Lower leg skin (tissue), 3 donors: ENCODE results near the gene TSPO.

Source experiments
- POLR2A ChIP-seq, 2 donors: fragments of 450-650 bp; IDR thresholded peaks; one replicate each; pipeline ENCODE4 v1.6.1; 2016 to 2017; ENCODE audit warnings: antibody characterized with exemption in 2 of 2, mild to moderate bottlenecking in 1 of 2, moderate library complexity in 1 of 2
- TF ChIP-seq, protein P1 (sequence below), 3 donors: fragments of 450-650 bp; IDR thresholded peaks; one replicate each; pipeline ENCODE4 v1.5.1; 2016; ENCODE audit warnings: antibody characterized with exemption in 3 of 3, mild to moderate bottlenecking in 3 of 3, moderate library complexity in 2 of 3

DNA sequence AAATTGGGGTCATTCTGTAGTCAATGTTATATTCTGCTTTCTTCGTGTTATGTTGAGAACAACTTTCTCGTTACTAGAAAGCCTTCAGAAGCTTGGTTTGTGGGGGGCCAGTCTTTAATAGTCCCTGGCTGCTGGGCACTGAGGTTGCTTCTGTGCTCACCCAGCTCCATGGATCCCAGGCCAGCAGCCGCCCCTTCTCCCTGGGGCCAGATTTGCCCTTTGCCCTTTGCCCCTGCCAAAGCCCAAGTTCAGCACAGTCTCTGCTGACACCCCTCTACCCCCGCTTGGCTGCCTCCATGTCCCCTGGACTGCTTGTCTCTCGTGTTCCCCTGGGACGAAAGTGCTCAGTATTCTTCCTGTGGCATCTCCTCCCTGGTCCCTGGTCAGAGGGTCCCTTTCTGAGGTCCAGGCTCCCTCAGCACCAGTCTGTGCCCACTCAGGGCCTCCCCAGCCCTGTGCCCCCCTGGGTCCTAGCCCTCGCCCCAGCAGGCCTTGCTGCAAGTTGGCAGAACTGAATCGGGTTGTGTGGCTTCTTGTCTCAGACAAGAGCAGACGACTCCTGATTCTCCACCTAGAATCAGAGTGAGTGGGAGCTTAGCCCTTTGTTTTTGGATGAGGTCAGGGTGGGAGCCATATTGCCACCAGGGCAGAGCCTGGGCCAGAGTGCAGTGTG, 6.7 kb downstream of the TSPO start:
- TF ChIP-seq, protein P1, sequence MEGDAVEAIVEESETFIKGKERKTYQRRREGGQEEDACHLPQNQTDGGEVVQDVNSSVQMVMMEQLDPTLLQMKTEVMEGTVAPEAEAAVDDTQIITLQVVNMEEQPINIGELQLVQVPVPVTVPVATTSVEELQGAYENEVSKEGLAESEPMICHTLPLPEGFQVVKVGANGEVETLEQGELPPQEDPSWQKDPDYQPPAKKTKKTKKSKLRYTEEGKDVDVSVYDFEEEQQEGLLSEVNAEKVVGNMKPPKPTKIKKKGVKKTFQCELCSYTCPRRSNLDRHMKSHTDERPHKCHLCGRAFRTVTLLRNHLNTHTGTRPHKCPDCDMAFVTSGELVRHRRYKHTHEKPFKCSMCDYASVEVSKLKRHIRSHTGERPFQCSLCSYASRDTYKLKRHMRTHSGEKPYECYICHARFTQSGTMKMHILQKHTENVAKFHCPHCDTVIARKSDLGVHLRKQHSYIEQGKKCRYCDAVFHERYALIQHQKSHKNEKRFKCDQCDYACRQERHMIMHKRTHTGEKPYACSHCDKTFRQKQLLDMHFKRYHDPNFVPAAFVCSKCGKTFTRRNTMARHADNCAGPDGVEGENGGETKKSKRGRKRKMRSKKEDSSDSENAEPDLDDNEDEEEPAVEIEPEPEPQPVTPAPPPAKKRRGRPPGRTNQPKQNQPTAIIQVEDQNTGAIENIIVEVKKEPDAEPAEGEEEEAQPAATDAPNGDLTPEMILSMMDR (IDR thresholded peaks at IDR 0.05), result no peak
- no peak for TF ChIP-seq POLR2A (IDR thresholded peaks at IDR 0.05)
